Immature natural killer cell (primary cell): Measurements from ENCODE around the gene SLC24A3. TPM values are rescaled to one million over a fixed set of nuclear protein-coding genes. Genes with fewer than 3 reads are reported as not detected.

Experiments used
- DNase-seq, 3 donors: peaks; one replicate each; pipeline ENCODE4 v3.0.0; 2022; ENCODE audit warnings: mixed read lengths in 1 of 3
- H3K27ac Mint-ChIP-seq, 6 donors: one replicate each; pipeline ENCODE4 v1.8.0; 2020; ENCODE audit warnings: mixed read lengths in 6 of 6, mild to moderate bottlenecking in 5 of 6, inconsistent platforms in 4 of 6, moderate library complexity in 3 of 6
- H3K27me3 Mint-ChIP-seq, 3 donors: one replicate each; pipeline ENCODE4 v1.8.0; 2020 to 2021; ENCODE audit warnings: low read depth in 3 of 3, mild to moderate bottlenecking in 3 of 3, mixed read lengths in 3 of 3, moderate library complexity in 3 of 3, inconsistent platforms in 1 of 3
- H3K36me3 Mint-ChIP-seq, 3 donors: one replicate each; pipeline ENCODE4 v1.8.0; 2020; ENCODE audit warnings: mixed read lengths in 3 of 3, inconsistent platforms in 2 of 3, mild to moderate bottlenecking in 2 of 3
- H3K4me1 Mint-ChIP-seq, 2 donors: one replicate each; pipeline ENCODE4 v1.8.0; 2020; ENCODE audit warnings: inconsistent platforms in 2 of 2, mild to moderate bottlenecking in 2 of 2, mixed read lengths in 2 of 2, moderate library complexity in 1 of 2
- H3K4me3 Mint-ChIP-seq, 5 donors: one replicate each; pipeline ENCODE4 v1.8.0; 2020; ENCODE audit warnings: mild to moderate bottlenecking in 5 of 5, mixed read lengths in 5 of 5, inconsistent platforms in 3 of 5, moderate library complexity in 3 of 5
- H3K9me3 Mint-ChIP-seq, 6 donors: one replicate each; pipeline ENCODE4 v1.8.0; 2020; ENCODE audit warnings: mild to moderate bottlenecking in 6 of 6, mixed read lengths in 6 of 6, inconsistent platforms in 4 of 6, moderate library complexity in 3 of 6
- polyA plus RNA-seq, 3 donors: library from polyadenylated mRNA; unstranded; fragments of 300-500 nt; fragmentation: Illumina TruSeq; gene quantifications; one replicate each; pipeline ENCODE4 v1.2.3, GENCODE V29; 2021

The SLC24A3 gene
- polyA plus RNA-seq, 3 donors from 2014 or later: 0.10 TPM; not detected in 2

DNA sequence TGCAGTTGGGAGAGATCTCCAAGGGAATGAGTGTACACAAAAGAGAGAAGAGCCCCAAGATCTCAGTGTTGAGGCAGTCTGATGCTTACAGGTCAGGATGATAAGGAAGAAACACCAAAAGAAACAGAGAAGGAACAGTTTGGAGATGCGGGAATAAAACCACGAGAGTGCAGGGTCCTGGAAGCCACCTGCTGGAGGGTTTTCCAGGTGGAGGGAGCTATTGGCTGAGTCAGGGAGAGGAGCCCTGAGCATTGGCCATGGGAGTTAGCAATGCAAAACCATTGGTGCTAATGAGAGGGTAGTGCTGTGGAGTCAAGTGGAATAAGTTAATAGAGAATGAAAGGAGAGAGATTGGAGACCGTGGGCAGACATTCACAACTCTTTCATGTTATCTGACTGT is 506.4 kb downstream of the SLC24A3 start:
- Mint-ChIP-seq H3K4me3 (no peak overlapping the region), H3K9me3 (peaks cover 0 to 6% (median under 1%) of the 10 kb centered on the region in 6 donors), H3K4me1 (no peaks in the 10 kb centered on the region), H3K36me3 (no peaks in the 10 kb centered on the region), H3K27me3 (peaks cover 0 to 2% (median 0%) of the 10 kb centered on the region in 3 donors), H3K27ac (no peak overlapping the region)
- no peak for DNase-seq

DNA sequence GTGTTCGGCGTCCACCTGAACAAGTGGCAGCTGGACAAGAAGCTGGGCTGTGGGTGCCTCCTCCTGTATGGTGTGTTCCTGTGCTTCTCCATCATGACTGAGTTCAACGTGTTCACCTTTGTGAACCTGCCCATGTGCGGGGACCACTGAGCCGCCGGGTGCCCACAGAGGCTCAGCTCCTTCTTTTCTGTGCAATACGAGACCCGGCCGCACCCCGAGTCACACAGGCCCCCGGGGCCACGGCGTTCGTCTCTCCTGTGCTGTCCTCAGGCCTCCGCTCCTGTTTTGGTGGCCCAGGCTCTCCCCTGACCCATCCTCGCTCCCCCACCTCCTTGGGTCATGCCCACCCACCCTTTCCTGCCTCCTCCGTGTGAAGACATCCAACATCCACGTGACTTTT is 508.5 kb downstream of the SLC24A3 start:
- Mint-ChIP-seq H3K27ac (no peak overlapping the region), H3K9me3 (peaks cover 0 to 6% (median 0%) of the 10 kb centered on the region in 6 donors), H3K27me3 (peaks cover 0 to 2% (median 0%) of the 10 kb centered on the region in 3 donors), H3K4me3 (no peak overlapping the region), H3K4me1 (no peaks in the 10 kb centered on the region), H3K36me3 (no peaks in the 10 kb centered on the region)
- DNase-seq: no peak

DNA sequence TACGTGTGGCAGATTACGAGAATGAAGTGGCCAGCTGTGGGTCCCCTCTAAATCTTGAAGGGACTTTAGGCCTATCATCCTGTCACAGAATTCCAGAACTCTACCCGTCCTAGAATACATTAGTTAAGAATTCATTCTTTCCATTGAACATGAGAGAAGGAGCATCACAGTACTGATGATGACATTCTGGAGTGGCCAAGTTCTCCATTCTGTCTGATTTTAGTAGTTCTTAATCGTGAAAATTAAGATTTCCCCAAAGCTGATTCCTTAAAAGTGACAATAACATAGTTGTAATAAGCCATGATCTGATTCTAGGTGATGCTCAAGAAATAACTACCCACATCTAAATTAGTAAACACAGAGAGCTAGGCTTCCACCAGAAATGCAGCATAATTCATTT is 510.6 kb downstream of the SLC24A3 start:
- Mint-ChIP-seq H3K9me3 (no peaks in the 10 kb centered on the region), H3K4me1 (no peaks in the 10 kb centered on the region), H3K36me3 (no peaks in the 10 kb centered on the region), H3K27me3 (no peaks in the 10 kb centered on the region), H3K27ac (no peak overlapping the region), H3K4me3 (no peak overlapping the region)
- DNase-seq: no peak

DNA sequence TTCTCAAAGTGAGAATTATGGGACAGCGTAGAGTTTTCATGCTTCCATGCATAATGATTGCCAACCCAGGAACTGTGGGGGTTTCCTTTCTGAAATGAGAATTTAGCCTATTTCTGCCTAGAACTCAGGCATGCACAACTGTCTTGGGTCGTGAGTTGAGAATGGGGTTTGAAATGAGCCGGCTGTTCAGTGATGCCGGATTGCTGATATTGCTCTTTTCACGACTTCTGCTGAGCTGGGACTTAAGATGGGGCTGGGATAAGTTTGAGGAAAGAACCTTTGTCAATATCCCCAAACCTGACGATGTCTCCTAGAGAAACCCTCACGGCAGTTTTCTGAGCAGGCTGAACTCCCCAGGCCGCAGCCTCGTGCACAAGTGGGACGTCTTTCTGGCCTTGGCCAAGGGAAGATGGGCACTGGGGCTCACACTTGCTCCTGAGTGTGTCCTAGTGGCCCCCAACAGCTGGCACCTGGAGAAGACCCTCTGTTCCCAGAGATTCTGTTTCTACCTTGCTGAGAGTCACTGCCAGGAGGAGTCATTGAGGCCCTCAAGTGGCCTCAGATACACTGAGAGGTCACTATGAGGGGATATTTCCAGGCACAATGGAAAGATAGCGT is 511.5 kb downstream of the SLC24A3 start:
- Mint-ChIP-seq H3K36me3 (no peaks in the 10 kb centered on the region), H3K4me1 (no peaks in the 10 kb centered on the region), H3K27ac (no peak overlapping the region), H3K27me3 (no peaks in the 10 kb centered on the region), H3K4me3 (no peak overlapping the region), H3K9me3 (no peaks in the 10 kb centered on the region)
- no peak for DNase-seq

DNA sequence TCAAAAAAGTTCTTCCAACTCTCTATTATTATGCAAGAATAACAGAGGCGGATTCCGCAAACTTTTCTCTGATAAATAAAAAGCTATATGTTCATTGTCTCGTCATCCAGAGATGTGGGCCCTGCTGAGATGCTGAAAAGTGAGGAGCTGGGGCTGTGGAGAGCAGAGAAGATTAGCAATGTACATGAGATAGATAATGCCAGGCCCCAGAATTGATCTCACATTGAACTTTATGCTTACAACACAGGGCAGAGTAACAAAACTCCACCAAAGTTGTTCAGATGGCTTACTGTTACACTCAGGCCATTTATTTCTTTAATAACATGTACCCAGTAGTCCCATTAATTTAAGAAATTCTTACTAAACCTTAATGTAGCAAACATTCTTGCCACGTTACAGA is 512.9 kb downstream of the SLC24A3 start:
- H3K36me3 Mint-ChIP-seq: no peaks in the 10 kb centered on the region
- no peaks in the 10 kb centered on the region for H3K9me3 Mint-ChIP-seq
- no peaks in the 10 kb centered on the region for H3K27me3 Mint-ChIP-seq
- no peak for DNase-seq
- H3K4me3 Mint-ChIP-seq: no peak overlapping the region
- H3K4me1 Mint-ChIP-seq: no peaks in the 10 kb centered on the region
- no peak overlapping the region for H3K27ac Mint-ChIP-seq

DNA sequence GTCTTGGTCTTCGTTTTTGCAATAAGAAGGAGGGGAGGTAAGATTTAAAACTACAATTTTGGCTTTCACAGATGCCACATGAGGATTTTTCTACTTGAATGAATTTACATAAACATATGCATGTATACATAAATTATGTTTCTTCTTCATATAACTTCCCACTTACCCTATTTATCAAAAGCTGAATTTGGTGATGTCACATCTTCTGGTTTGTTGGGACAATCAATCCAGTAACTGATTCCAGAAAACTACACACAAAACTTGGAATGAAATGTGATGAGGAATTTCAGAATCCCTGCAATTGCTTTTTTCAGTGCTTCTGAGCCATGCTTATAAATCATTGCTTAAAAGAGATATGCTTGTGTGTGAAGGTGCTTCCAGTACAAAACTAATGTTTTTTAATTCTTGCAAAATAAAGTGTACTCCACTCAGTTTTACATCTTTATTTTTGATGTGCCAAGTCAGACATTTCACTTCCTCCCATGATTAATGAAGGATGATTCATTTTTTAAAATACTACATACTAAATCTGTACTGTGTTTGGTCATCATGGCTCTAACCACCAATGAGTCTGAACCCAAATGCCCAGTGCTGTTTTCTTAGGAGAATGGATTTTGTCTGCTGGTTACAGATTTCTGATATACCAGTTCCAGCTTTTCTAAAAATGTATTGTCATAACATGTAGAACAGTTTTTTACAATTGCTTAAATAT is 513.5 kb downstream of the SLC24A3 start:
- no peaks in the 10 kb centered on the region for H3K27me3 Mint-ChIP-seq
- DNase-seq: no peak
- H3K27ac Mint-ChIP-seq: no peak overlapping the region
- H3K4me1 Mint-ChIP-seq: no peaks in the 10 kb centered on the region
- no peaks in the 10 kb centered on the region for H3K9me3 Mint-ChIP-seq
- no peaks in the 10 kb centered on the region for H3K36me3 Mint-ChIP-seq
- no peak overlapping the region for H3K4me3 Mint-ChIP-seq

DNA sequence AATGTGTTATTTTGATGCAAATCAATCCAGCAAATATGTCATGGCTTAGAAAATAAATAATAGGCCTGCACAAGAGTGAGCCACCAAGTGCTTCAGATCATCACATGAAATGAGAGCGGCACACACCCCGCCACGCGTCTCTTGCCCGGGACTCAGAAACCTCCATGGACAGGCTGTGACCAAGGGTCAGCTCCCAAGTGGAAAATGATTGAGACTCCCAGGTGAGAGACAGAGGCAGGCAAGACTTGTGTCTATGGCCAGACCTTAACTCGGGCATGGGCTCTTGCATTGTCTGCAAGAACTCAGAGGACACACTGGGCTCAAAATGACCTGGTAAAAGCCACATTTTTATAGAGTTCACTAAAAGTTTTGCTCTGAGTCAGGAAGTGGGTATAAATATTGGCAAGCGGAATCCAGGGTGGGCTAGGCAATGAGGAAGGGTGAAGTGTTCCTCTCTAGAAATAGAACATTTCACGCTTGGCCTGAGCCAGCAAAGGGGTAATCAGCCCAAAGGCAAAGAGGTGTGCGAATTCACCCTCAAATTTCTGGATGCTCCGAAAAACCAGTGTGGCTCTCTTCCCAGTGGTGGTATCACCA is 514.9 kb downstream of the SLC24A3 start:
- no peak overlapping the region for H3K27ac Mint-ChIP-seq
- no peaks in the 10 kb centered on the region for H3K27me3 Mint-ChIP-seq
- no peaks in the 10 kb centered on the region for H3K9me3 Mint-ChIP-seq
- no peak for DNase-seq
- no peak overlapping the region for H3K4me3 Mint-ChIP-seq
- no peaks in the 10 kb centered on the region for H3K4me1 Mint-ChIP-seq
- no peaks in the 10 kb centered on the region for H3K36me3 Mint-ChIP-seq

DNA sequence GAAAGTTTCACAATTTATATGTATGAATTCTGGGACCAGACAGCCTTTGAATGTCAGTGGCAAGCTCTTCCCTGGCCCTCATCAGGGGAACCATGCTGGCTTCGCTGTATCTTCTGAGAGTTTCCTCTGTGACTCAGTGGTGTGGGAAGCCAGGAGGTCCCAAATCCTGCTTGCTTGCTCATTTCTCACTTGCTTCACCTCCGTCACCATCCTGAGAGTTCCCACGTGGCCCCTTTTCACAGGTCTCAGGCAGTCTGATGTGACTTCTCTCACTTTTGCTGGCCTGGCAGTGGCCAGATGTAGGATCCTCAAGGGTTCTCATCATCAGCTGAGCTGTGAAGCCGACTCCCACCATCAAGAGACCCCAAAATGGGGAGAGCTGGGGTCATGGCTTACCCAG is 517.2 kb downstream of the SLC24A3 start:
- Mint-ChIP-seq H3K4me1 (no peaks in the 10 kb centered on the region), H3K4me3 (no peak overlapping the region), H3K9me3 (no peaks in the 10 kb centered on the region), H3K27ac (no peak overlapping the region), H3K36me3 (no peaks in the 10 kb centered on the region), H3K27me3 (peaks cover 0 to 2% (median 0%) of the 10 kb centered on the region in 3 donors)
- no peak for DNase-seq

DNA sequence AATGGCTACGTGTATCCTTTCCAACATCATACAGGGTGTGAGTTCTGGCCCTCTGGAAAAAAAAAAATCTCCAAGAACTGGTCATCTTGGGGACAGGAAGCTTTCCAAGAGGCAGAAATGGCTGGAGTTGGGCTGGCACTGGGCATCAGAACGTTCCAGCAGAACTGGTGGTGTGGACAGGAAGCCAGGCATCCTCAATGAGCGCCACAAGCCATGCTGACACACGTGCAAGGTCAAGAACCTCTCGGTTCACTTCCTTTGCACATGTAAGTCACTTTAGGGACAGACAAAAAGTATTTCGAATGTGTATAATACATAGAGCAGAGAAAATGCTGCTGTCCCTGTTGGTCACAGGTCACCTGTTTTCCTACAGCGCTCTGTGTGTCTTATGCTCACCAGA is 518.3 kb downstream of the SLC24A3 start:
- H3K27me3 Mint-ChIP-seq: peaks cover 0 to 2% (median 0%) of the 10 kb centered on the region in 3 donors
- no peak overlapping the region for H3K4me3 Mint-ChIP-seq
- no peak for DNase-seq
- H3K4me1 Mint-ChIP-seq: no peaks in the 10 kb centered on the region
- no peak overlapping the region for H3K27ac Mint-ChIP-seq
- H3K36me3 Mint-ChIP-seq: no peaks in the 10 kb centered on the region
- no peaks in the 10 kb centered on the region for H3K9me3 Mint-ChIP-seq

DNA sequence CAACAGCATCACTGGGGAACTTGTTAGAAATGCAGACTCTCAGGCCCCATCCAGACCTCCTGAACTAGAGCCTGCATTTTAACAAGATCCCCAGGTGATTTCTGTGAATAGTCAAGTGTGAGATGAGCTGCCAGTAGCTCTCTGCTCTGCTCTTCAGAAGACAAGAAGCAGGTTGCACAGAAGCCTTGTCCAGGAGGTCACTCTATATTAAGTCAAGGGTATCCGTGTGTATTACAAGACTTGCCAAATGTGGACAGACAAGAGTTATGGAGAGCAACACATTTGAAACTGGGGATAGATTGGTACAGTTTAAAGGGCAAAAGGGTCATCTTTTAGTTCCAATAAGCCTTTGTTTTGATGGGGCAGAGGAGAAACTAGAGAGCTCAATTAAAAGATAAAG is 522.4 kb downstream of the SLC24A3 start:
- H3K27ac Mint-ChIP-seq: no peak overlapping the region
- H3K4me1 Mint-ChIP-seq: no peaks in the 10 kb centered on the region
- no peak for DNase-seq
- peaks cover 1 to 3% (median 2%) of the 10 kb centered on the region in 3 donors for H3K27me3 Mint-ChIP-seq
- no peaks in the 10 kb centered on the region for H3K36me3 Mint-ChIP-seq
- no peaks in the 10 kb centered on the region for H3K9me3 Mint-ChIP-seq
- no peak overlapping the region for H3K4me3 Mint-ChIP-seq

DNA sequence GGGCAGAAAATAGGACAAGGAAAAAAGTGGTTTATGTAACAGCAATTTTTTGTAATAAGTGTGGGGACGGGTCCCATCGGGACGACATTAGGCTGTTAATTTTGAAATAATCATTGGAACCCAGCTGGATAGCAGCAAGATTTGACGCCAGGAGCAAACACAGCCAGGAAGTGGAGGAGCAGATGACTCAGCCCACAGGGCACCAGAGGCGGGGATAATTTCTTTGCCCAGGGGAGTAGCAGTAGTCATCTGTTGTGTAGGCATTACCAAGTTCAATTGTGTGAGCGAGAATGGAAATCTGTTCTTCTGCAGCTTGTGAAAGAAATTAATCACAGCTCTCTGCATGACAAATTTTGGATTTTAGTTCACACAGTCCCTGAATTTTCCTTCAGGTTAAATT is 523.0 kb downstream of the SLC24A3 start:
- Mint-ChIP-seq H3K9me3 (no peaks in the 10 kb centered on the region), H3K27ac (no peak overlapping the region), H3K36me3 (no peaks in the 10 kb centered on the region), H3K4me1 (no peaks in the 10 kb centered on the region), H3K4me3 (no peak overlapping the region), H3K27me3 (peaks cover 2 to 3% (median 3%) of the 10 kb centered on the region in 3 donors)
- DNase-seq: no peak

DNA sequence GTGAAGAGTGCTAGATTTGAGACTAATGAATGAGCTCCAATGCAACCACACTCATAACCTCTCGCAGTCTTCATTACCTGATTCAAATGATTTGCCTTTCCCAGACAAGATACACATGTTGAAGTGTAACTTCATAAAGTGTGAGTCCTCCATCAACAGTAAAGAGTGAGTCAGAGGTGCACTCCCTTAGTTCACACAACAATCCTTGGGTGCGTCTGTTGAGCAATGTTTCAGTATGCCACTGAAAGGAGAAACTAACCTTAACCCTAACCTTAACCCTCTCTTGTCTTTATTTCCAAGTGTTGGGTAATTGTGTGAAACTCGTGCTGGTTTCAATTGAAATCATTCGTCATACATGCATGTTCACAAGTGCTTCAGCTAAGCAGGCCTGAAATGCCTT is 524.6 kb downstream of the SLC24A3 start:
- DNase-seq: no peak
- Mint-ChIP-seq H3K9me3 (no peaks in the 10 kb centered on the region), H3K4me3 (no peak overlapping the region), H3K27ac (no peak overlapping the region), H3K27me3 (peaks cover 3 to 6% (median 3%) of the 10 kb centered on the region in 3 donors), H3K36me3 (no peaks in the 10 kb centered on the region), H3K4me1 (no peaks in the 10 kb centered on the region)

DNA sequence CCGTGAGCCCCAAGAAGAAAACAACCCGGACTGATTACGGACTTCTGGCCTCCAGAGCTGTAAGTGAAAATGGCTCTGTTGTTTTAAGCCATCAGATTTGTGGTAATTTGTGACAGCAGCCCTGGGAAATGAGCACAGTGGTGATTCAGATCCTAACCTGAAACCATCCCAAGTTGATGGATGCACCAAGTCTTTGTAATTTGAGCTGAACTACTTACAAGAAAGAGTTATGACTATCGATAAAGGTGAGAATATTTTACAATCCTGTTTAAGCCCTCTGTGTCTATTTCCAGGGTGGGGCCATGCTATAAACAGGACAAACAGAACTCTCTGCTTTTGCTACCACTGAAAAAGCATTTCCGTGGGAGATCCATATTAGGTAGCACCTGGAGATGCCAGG is 526.5 kb downstream of the SLC24A3 start:
- Mint-ChIP-seq H3K27me3 (peaks cover 3 to 6% (median 3%) of the 10 kb centered on the region in 3 donors), H3K36me3 (no peaks in the 10 kb centered on the region), H3K27ac (no peak overlapping the region), H3K4me1 (peaks cover 0 to 8% of the 10 kb centered on the region in 2 donors), H3K9me3 (no peaks in the 10 kb centered on the region), H3K4me3 (no peak overlapping the region)
- no peak for DNase-seq

DNA sequence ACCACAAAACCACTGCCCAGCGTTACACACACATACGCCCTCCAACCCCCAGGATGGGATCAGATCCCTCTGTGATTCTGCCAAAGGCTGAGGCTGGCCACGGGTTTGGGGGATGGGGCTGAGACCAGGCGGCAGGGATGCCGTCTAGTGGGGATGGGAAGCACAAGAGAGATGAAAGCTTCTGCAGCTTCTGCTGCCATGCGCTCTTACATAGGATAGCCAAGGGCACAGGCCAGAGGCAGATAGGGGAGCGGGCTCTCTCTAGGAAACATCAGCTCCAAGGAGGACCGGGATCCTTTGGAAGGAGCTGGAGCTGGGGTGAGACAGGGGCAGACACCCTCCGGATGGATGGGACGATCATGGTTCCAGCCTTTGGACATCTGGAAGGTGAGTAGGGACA is 526.9 kb downstream of the SLC24A3 start:
- DNase-seq: no peak
- Mint-ChIP-seq H3K9me3 (no peaks in the 10 kb centered on the region), H3K27ac (no peak overlapping the region), H3K4me1 (peaks cover 0 to 9% of the 10 kb centered on the region in 2 donors), H3K36me3 (no peaks in the 10 kb centered on the region), H3K4me3 (no peak overlapping the region), H3K27me3 (peaks cover 3 to 4% (median 3%) of the 10 kb centered on the region in 3 donors)
